ENCODE data around the gene PRSS3. TPM values are rescaled to one million over a fixed set of nuclear protein-coding genes. Genes with fewer than 3 reads are reported as not detected.

Gene PRSS3
- total RNA-seq, 1 donor from 2014 or later: not detected

DNA sequence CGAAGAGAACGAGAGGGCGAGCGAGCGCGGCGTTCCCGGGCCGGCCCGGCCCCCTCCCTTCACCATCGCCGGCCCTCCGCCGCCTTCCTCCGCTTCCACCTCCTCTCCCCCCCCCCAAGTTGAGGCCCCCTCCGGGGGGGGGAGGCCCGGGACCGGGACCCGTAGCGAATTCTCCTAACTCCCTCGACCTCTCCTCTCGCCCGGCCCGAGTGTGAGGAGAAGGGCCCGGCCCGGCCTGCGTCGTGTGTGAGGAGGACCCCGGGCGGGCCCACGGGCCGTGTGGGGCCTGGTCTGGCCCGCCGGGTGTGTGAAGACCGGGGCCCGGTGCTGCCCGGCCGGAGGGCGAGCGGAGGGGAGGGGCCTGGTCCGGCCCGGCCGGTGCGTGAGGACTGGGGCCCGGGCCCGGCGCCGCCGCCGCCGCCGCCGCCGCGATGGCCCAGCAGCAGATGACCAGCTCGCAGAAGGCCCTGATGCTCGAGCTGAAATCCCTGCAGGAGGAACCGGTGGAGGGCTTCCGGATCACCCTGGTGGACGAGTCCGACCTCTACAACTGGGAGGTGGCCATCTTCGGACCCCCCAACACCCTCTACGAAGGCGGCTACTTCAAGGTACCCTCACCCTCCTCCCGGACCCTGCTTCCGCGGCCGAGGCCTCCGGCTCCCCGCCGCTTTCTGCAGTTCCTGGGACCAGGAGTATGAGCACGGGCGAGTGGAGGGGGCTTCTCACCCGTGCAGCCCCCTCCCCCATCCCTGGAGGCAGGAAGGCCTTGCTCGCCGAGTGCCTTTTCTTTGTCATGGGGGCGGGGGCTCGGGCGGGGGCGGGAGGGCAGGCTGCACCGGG is 22.2 kb downstream of the PRSS3 start:
- Mint-ChIP-seq H3K4me1 (ENCODE audit: low read depth, unreplicated experiment) (peaks cover 16% of the 10 kb centered on the region), H3K4me3 (ENCODE audit: unreplicated experiment) (peak overlapping the region; percentile 63), H3K27ac (ENCODE audit: unreplicated experiment) (peak overlapping the region; percentile 93), H3K36me3 (ENCODE audit: unreplicated experiment) (no peaks in the 10 kb centered on the region), H3K27me3 (ENCODE audit: unreplicated experiment) (peaks cover 10% of the 10 kb centered on the region), H3K9me3 (ENCODE audit: unreplicated experiment) (peaks cover 8% of the 10 kb centered on the region)
- peak; percentile 84 for DNase-seq
- TF ChIP-seq, protein P1, sequence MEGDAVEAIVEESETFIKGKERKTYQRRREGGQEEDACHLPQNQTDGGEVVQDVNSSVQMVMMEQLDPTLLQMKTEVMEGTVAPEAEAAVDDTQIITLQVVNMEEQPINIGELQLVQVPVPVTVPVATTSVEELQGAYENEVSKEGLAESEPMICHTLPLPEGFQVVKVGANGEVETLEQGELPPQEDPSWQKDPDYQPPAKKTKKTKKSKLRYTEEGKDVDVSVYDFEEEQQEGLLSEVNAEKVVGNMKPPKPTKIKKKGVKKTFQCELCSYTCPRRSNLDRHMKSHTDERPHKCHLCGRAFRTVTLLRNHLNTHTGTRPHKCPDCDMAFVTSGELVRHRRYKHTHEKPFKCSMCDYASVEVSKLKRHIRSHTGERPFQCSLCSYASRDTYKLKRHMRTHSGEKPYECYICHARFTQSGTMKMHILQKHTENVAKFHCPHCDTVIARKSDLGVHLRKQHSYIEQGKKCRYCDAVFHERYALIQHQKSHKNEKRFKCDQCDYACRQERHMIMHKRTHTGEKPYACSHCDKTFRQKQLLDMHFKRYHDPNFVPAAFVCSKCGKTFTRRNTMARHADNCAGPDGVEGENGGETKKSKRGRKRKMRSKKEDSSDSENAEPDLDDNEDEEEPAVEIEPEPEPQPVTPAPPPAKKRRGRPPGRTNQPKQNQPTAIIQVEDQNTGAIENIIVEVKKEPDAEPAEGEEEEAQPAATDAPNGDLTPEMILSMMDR (IDR thresholded peaks at IDR 0.05; ENCODE audit: partially characterized antibody, unreplicated experiment): no peak

DNA sequence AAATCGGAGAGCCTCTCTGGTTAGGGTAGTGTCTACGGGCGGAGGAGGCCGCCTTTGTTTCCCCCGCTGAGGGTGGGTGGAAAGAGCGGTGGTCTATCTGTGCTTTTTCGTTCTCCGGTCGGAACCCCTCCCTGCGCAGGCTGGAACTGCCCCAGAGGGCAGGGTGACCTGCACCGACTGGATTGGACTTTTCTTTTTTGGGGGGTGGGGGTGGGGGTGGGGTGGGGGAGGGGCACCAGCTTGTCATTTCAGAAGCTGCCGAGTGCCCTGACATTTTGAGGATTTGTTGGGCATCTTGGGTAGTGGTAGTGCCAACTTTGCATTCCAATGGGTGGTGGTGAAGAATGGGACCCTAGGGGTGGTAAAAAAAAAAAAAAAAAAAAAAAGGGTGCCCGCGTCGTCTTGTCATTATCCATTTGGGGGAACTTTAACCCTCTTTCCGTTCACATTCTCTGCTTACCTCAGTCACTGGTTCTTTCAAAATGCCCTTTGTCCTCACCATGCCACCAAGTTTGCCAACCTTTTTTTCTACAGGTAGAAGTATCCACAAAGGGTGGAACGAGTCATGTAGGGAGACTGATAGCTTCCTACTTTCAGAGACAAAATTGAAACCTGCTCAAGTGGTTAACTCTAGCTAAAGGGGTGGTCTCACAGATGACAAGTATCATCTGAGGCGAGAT is 22.9 kb downstream of the PRSS3 start:
- peaks cover 8% of the 10 kb centered on the region for H3K9me3 Mint-ChIP-seq (ENCODE audit: unreplicated experiment)
- TF ChIP-seq, protein P1 (IDR thresholded peaks at IDR 0.05; ENCODE audit: partially characterized antibody, unreplicated experiment): no peak
- no peaks in the 10 kb centered on the region for H3K36me3 Mint-ChIP-seq (ENCODE audit: unreplicated experiment)
- DNase-seq: no peak
- peak overlapping the region; percentile 93 for H3K27ac Mint-ChIP-seq (ENCODE audit: unreplicated experiment)
- H3K27me3 Mint-ChIP-seq (ENCODE audit: unreplicated experiment): peaks cover 10% of the 10 kb centered on the region
- peak overlapping the region; percentile 96 for H3K4me3 Mint-ChIP-seq (ENCODE audit: unreplicated experiment)
- peaks cover 16% of the 10 kb centered on the region for H3K4me1 Mint-ChIP-seq (ENCODE audit: low read depth, unreplicated experiment)

DNA sequence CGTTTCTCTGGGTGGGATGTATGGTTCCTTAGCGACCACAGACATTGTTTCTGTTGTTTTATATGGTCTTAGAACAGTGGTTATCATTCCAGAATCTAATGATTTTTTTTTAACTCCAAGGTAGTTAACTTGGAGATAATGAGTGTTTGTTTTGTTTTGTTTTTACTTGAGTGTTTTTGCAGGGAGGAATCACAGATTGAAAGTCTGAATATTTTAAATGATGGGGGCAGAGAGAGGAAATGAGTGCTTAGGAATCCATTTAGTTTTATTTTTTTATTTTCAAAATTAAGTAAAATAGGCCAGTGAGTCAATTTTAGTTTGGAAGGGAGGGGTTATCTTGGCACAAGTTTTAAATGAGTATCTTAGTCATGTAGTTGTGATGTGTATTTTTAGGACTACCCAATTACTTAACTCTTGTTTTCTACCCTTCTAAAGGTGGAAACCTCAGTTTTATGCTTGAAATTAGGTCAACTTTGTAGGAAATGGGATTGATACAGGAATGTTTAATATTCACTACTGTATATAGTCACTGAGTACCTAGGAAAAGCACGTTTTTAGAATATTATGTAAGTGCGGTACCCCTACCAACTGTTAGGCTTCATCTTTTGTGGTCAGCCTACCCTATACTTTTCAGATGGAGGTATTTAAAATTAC is 23.6 kb downstream of the PRSS3 start:
- Mint-ChIP-seq H3K36me3 (ENCODE audit: unreplicated experiment) (no peaks in the 10 kb centered on the region), H3K4me3 (ENCODE audit: unreplicated experiment) (peak overlapping the region; percentile 96), H3K27me3 (ENCODE audit: unreplicated experiment) (peaks cover 10% of the 10 kb centered on the region), H3K4me1 (ENCODE audit: low read depth, unreplicated experiment) (peaks cover 13% of the 10 kb centered on the region), H3K27ac (ENCODE audit: unreplicated experiment) (peak overlapping the region; percentile 93), H3K9me3 (ENCODE audit: unreplicated experiment) (peaks cover 8% of the 10 kb centered on the region)
- TF ChIP-seq, protein P1 (IDR thresholded peaks at IDR 0.05; ENCODE audit: partially characterized antibody, unreplicated experiment): no peak
- DNase-seq: no peak

DNA sequence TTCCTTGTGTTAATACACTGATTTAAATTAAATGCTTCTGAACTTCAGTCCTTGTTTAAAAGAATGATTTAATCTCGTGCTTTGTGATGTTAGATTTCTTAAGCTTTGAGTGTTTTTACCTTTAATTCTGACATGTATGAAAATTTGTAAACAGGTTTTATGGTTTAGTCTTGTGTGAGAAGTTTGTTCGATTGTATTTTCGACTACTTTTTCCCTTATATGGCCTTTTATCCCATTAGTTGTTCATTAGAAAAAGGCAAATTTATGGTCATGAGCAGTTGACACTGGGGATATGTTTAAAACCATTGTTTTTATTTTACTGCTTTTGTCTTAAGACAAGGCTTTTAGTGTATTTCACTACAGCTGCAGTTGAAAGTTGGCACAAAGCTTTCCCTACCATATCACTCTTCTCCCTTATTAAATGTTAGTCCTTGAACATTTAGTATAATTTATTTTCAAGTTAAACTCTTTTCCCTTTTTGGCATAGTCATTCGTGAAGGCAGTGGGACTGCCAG is 24.9 kb downstream of the PRSS3 start:
- H3K4me3 Mint-ChIP-seq (ENCODE audit: unreplicated experiment): peak overlapping the region; percentile 96

More for the DNA sequence above, 24.9 kb downstream of the PRSS3 start:
- H3K27me3 Mint-ChIP-seq (ENCODE audit: unreplicated experiment): peaks cover 10% of the 10 kb centered on the region
- H3K9me3 Mint-ChIP-seq (ENCODE audit: unreplicated experiment): peaks cover 8% of the 10 kb centered on the region
- no peak overlapping the region for H3K27ac Mint-ChIP-seq (ENCODE audit: unreplicated experiment)
- no peaks in the 10 kb centered on the region for H3K36me3 Mint-ChIP-seq (ENCODE audit: unreplicated experiment)
- no peak for DNase-seq
- TF ChIP-seq, protein P1 (IDR thresholded peaks at IDR 0.05; ENCODE audit: partially characterized antibody, unreplicated experiment): no peak
- peaks cover 11% of the 10 kb centered on the region for H3K4me1 Mint-ChIP-seq (ENCODE audit: low read depth, unreplicated experiment)

Data from glutamatergic neuron (in vitro differentiated cells).